RWPE1 (cell line): Measurements from ENCODE around the gene RTF2.

Experiments used
- CTCF ChIA-PET: fragments of 350-600 bp; sonication (Branson Sonifier 250); formaldehyde crosslinking; extraction: SDS; loops from one replicate; lab custom pipeline; 2021; lab: Yijun Ruan, JAX
- POLR2A ChIA-PET: fragments of 400-600 bp; formaldehyde crosslinking; extraction: SDS; loops from one replicate; lab custom pipeline; 2020; ENCODE audit warnings: antibody characterized with exemption; ENCODE audit not compliant: low non-redundant PET; lab: Yijun Ruan, JAX
- DNase-seq: peaks from one replicate; pipeline ENCODE4 v3.0.0; 2012; ENCODE audit warnings: low spot score
- H3K27ac ChIP-seq: fragments of 450-650 bp; 2 replicates; pipeline ENCODE4 v1.5.1; 2017
- CTCF ChIP-seq: fragments of 450-650 bp; conservative IDR thresholded peaks from 2 replicates; pipeline ENCODE4 v1.5.1; 2017; ENCODE audit warnings: low read depth, mild to moderate bottlenecking

Gene RTF2

GRCh38 chr20:56431471-56431870, 37.0 kb upstream of the RTF2 start:
- DNase-seq: no peak
- ChIA-PET CTCF (no interaction called here), POLR2A (no interaction called here)

GRCh38 chr20:56433221-56433879, 35.1 kb upstream of the RTF2 start:
- POLR2A ChIA-PET: no interaction called here

More at GRCh38 chr20:56431471-56431870, 37.0 kb upstream of the RTF2 start:
- no peak for TF ChIP-seq CTCF
- H3K27ac ChIP-seq: no peak overlapping the region

GRCh38 chr20:56433880-56434255, 34.6 kb upstream of the RTF2 start:
- H3K27ac ChIP-seq: no peak overlapping the region
- TF ChIP-seq CTCF: no peak
- CTCF ChIA-PET: interaction anchor here (1.0 kb wide), 1 partner anchor 369 kb away, joined by 4 read pairs; no protein-coding TSS in a partner anchor
- POLR2A ChIA-PET: no interaction called here
- no peak for DNase-seq

More at GRCh38 chr20:56433221-56433879, 35.1 kb upstream of the RTF2 start:
- CTCF ChIA-PET: interaction anchor here (1.0 kb wide), 1 partner anchor 370 kb away, joined by 4 read pairs; no protein-coding TSS in a partner anchor
- TF ChIP-seq CTCF: no peak
- no peak overlapping the region for H3K27ac ChIP-seq
- DNase-seq: no peak

- CTCF ChIA-PET: interaction anchor here (0.6 kb wide), 1 partner anchor 526 kb away, joined by 3 read pairs; no protein-coding TSS in a partner anchor
These were observed 31.0 kb upstream of the RTF2 start for GRCh38 chr20:56437196-56437960.

GRCh38 chr20:56438284-56438683, 30.1 kb upstream of the RTF2 start:
- TF ChIP-seq CTCF: no peak
- DNase-seq: no peak
- H3K27ac ChIP-seq: no peak overlapping the region
- POLR2A ChIA-PET: interaction anchor here (0.7 kb wide), 1 partner anchor 21 kb away, joined by 4 read pairs; no protein-coding TSS in a partner anchor
- CTCF ChIA-PET: no interaction called here

More at GRCh38 chr20:56437196-56437960, 31.0 kb upstream of the RTF2 start:
- no peak for DNase-seq
- no peak for TF ChIP-seq CTCF
- POLR2A ChIA-PET: no interaction called here
- no peak overlapping the region for H3K27ac ChIP-seq

GRCh38 chr20:56439771-56440291, 28.6 kb upstream of the RTF2 start:
- no peak for TF ChIP-seq CTCF
- DNase-seq: no peak
- ChIA-PET POLR2A (no interaction called here), CTCF (interaction anchor here (0.7 kb wide), 1 partner anchor 9 kb away, joined by 3 read pairs; no protein-coding TSS in a partner anchor)
- H3K27ac ChIP-seq: no peak overlapping the region
